Chondrocyte (in vitro differentiated cells): ENCODE data around the gene OMG. TPM values are rescaled to one million over a fixed set of nuclear protein-coding genes. Genes with fewer than 3 reads are reported as not detected.

Experiments used
- DNase-seq: peaks from one replicate; pipeline ENCODE4 v3.0.0; 2021; ENCODE audit warnings: mixed read lengths, low spot score
- H3K27ac Mint-ChIP-seq: one replicate; pipeline ENCODE4 v1.8.0; 2021; ENCODE audit warnings: mild to moderate bottlenecking, moderate library complexity, mixed read lengths; ENCODE audit not compliant: unreplicated experiment
- H3K27me3 Mint-ChIP-seq: 2 replicates; pipeline ENCODE4 v1.8.0; 2021; ENCODE audit warnings: low read depth, mixed read lengths
- H3K36me3 Mint-ChIP-seq: 2 replicates; pipeline ENCODE4 v1.8.0; 2021; ENCODE audit warnings: low read depth, mixed read lengths
- H3K4me1 Mint-ChIP-seq: 2 replicates; pipeline ENCODE4 v1.8.0; 2021; ENCODE audit warnings: low read depth, mild to moderate bottlenecking, mixed read lengths
- H3K4me3 Mint-ChIP-seq: one replicate; pipeline ENCODE4 v1.8.0; 2021; ENCODE audit warnings: mild to moderate bottlenecking, moderate library complexity, mixed read lengths; ENCODE audit not compliant: unreplicated experiment
- H3K9me3 Mint-ChIP-seq: 2 replicates; pipeline ENCODE4 v1.8.0; 2021; ENCODE audit warnings: low read depth, mixed read lengths
- total RNA-seq: library from RNA; stranded (reverse); gene quantifications from 3 replicates; pipeline ENCODE4 v1.2.1, GENCODE V29; 2021
- TF ChIP-seq, protein P1 (sequence below): fragments of 200-600 bp; sonication (generic); IDR thresholded peaks from 2 replicates; pipeline ENCODE4 v1.5.0; 2021; ENCODE audit warnings: antibody characterized with exemption, mild to moderate bottlenecking, moderate library complexity

Gene OMG
- total RNA-seq, 1 donor from 2014 or later: not detected

DNA sequence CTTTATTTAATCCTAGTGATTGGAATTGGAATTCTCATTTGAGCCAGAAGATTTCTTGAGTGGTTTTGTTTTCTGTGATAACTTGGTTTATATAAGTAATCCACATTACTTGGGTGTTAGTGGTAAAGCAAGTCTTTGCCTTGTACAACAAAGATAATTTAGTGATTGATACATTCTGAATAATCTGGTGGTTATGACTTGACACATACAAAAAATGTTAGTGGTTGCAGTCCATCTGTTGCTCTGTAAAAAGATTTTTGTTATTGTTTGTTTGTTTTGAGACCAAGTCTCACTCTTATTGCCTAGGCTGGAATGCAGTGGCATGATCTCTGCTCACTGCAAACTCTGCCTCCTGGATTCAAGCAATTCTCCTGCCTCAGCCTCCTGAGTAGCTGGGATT is 13.2 kb downstream of the OMG start:
- no peak for DNase-seq
- H3K4me3 Mint-ChIP-seq: no peak overlapping the region
- no peaks in the 10 kb centered on the region for H3K4me1 Mint-ChIP-seq
- H3K9me3 Mint-ChIP-seq: no peaks in the 10 kb centered on the region
- H3K27me3 Mint-ChIP-seq: no peaks in the 10 kb centered on the region
- H3K36me3 Mint-ChIP-seq: peaks cover 5% of the 10 kb centered on the region
- no peak overlapping the region for H3K27ac Mint-ChIP-seq
- TF ChIP-seq, protein P1, sequence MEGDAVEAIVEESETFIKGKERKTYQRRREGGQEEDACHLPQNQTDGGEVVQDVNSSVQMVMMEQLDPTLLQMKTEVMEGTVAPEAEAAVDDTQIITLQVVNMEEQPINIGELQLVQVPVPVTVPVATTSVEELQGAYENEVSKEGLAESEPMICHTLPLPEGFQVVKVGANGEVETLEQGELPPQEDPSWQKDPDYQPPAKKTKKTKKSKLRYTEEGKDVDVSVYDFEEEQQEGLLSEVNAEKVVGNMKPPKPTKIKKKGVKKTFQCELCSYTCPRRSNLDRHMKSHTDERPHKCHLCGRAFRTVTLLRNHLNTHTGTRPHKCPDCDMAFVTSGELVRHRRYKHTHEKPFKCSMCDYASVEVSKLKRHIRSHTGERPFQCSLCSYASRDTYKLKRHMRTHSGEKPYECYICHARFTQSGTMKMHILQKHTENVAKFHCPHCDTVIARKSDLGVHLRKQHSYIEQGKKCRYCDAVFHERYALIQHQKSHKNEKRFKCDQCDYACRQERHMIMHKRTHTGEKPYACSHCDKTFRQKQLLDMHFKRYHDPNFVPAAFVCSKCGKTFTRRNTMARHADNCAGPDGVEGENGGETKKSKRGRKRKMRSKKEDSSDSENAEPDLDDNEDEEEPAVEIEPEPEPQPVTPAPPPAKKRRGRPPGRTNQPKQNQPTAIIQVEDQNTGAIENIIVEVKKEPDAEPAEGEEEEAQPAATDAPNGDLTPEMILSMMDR: no peak

DNA sequence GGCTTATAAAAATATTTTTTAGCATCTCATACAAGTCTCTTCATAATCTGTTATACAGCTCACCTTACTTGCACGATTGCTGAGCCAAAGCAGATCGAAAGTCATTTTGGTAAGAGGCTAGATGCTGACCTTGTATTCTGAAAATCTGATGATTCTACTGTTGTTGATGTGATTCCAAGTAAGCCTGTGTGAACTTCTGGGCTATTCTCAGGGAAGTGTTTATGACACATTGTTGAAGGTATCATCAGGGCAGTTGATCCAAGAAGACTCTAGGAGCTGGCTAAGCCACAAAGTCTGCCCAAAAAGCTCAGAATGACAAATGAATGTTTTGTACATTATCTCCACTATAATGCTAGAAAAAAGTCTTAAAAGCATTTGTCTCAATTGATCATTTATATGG is 16.0 kb downstream of the OMG start:
- TF ChIP-seq, protein P1: no peak
- no peak for DNase-seq
- no peaks in the 10 kb centered on the region for H3K9me3 Mint-ChIP-seq
- H3K27ac Mint-ChIP-seq: no peak overlapping the region
- H3K4me3 Mint-ChIP-seq: no peak overlapping the region
- peaks cover 17% of the 10 kb centered on the region for H3K36me3 Mint-ChIP-seq
- H3K4me1 Mint-ChIP-seq: no peaks in the 10 kb centered on the region
- H3K27me3 Mint-ChIP-seq: no peaks in the 10 kb centered on the region

DNA sequence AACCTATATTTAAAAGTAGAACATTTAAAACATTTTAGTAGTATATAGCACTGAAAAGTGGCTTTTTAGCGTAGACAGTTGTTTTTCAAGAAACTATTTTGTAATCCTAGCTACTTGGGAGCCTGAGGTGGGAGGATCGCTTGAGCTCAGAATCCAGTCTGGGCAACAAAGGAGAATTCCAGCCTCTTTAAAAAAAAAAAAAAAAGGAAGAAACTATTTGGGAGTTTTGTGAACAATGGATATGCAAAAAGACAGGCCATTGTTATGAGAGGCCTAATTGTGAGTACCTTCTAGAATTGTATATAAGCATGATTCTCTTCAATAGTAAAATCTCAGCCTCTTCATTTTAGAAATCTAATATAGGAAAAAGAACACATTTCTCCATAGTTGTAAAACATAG is 17.6 kb downstream of the OMG start:
- DNase-seq: no peak
- TF ChIP-seq, protein P1: no peak
- peaks cover 3% of the 10 kb centered on the region for H3K4me1 Mint-ChIP-seq
- H3K27ac Mint-ChIP-seq: no peak overlapping the region
- H3K36me3 Mint-ChIP-seq: peaks cover 24% of the 10 kb centered on the region
- H3K27me3 Mint-ChIP-seq: no peaks in the 10 kb centered on the region
- no peak overlapping the region for H3K4me3 Mint-ChIP-seq
- no peaks in the 10 kb centered on the region for H3K9me3 Mint-ChIP-seq

DNA sequence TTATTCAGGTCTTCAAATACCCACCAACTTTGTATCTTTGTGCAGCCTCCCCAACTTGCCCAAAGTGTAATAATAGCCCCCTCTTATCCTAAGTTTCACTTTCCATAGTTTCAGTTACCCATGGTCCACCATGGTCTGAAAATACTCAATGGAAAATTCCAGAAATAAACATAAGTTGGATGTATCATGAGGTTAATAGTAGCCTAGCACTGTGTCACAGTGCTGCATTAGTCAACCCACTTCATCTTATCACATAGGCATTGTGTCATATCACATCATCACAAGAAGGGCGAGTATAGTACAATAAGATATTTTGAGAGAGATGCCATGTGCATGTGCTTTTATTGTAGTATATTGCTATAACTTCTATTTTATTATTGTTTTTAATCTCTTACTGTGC is 21.9 kb downstream of the OMG start:
- no peak overlapping the region for H3K27ac Mint-ChIP-seq
- H3K36me3 Mint-ChIP-seq: peaks cover 25% of the 10 kb centered on the region
- H3K4me1 Mint-ChIP-seq: peaks cover 15% of the 10 kb centered on the region
- TF ChIP-seq, protein P1: no peak
- no peaks in the 10 kb centered on the region for H3K9me3 Mint-ChIP-seq
- no peaks in the 10 kb centered on the region for H3K27me3 Mint-ChIP-seq
- no peak overlapping the region for H3K4me3 Mint-ChIP-seq
- no peak for DNase-seq

DNA sequence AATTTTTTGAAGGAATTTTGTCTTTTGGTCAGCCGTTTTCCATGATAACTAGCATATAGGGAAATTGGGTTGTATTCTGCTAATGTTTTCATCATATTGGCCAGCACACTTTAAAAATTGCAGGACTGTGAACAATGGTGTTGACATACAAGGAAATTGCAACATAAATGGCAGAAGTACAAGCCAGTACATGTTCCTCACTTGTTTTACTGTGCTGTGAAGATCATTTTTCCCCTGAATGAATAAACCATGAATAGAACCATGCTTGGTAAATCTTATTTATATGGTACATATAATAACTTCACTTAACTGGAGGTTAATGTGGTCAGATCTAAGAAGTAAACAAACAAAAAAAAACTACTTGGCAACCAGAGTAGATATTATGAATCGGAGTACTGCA is 22.8 kb downstream of the OMG start:
- Mint-ChIP-seq H3K4me3 (no peak overlapping the region), H3K27me3 (no peaks in the 10 kb centered on the region), H3K9me3 (no peaks in the 10 kb centered on the region), H3K27ac (no peak overlapping the region), H3K36me3 (peaks cover 25% of the 10 kb centered on the region), H3K4me1 (peaks cover 24% of the 10 kb centered on the region)
- TF ChIP-seq, protein P1: no peak
- no peak for DNase-seq
